ENCODE results near the gene RGS10.
"Not testable (repeated sequence)": the region's sequence is repeated elsewhere in the genome, so short reads cannot be mapped to it uniquely, and the experiment has no call there.

Gene RGS10, protein sequence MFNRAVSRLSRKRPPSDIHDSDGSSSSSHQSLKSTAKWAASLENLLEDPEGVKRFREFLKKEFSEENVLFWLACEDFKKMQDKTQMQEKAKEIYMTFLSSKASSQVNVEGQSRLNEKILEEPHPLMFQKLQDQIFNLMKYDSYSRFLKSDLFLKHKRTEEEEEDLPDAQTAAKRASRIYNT

GRCh38 chr10:119542357-119542987, at the start of gene RGS10:
Gene RGS10 (minus strand): TSS chr10:119542719. CDS start chr10:119542638, 81 bp downstream.
- peak; percentile 60 to 62 for DNase-seq (ENCODE audit: low read depth in 2 of 2)

DNA sequence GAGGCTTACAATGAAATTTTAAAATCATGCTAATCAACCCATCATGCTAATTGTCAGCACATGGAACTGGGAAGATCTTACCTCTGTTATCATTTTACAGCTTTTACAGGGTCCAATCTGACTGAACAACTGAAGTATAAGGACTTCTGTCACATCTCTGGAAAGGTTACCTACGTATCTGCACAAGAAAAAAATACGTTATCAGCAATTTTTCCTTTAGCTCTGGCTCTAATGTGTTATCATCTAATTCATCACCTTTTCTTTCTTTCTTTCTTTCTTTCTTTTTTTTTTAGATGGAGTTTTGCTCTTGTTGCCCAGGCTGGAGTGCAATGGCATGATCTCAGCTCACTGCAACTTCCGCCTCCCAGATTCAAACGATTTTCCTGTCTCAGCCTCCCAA, 45.6 kb upstream of the RGS10 start:
- no peak for DNase-seq (ENCODE audit: low read depth in 2 of 2)

DNA sequence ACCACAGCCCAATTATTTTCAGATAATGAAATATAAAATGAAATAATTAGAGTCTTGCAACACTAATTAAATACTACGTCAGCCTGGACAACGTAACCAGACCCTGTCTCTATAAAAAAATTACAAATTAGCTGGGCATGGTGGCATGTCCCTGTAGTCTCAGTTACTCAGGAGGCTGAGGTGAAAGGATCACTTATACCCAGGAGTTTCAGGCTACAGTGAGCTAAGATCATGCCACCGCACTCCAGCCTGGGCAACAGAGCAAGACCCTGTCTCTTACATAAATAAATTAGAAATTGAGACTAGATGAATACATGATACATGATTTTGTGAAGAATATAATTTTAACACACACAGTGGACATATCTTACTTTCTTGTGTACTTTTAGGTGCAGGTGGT, 35.8 kb upstream of the RGS10 start:
- no peak for DNase-seq (ENCODE audit: low read depth in 2 of 2)

DNA sequence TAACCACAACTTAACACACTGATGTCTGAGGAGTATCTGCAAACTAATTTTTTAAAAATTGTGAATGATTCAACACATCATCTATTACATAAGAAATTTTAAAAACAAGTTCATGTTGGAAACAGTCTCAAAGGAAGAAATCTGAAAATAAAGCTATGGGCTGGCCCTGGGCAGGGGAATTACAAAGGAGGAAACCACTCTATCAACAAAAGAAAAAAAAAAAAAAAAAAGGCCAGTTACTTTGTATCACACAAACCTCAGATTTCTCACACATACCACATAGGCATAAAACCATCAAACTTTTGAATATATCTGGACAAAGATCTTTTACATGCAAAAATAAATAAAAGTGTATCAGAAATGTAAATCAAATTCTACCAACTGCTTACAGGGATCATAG, 33.5 kb upstream of the RGS10 start:
- DNase-seq (ENCODE audit: low read depth in 2 of 2): no peak

GRCh38 chr10:119575506-119575905, 33.0 kb upstream of the RGS10 start:
- DNase-seq (ENCODE audit: low read depth in 2 of 2): no peak

DNA sequence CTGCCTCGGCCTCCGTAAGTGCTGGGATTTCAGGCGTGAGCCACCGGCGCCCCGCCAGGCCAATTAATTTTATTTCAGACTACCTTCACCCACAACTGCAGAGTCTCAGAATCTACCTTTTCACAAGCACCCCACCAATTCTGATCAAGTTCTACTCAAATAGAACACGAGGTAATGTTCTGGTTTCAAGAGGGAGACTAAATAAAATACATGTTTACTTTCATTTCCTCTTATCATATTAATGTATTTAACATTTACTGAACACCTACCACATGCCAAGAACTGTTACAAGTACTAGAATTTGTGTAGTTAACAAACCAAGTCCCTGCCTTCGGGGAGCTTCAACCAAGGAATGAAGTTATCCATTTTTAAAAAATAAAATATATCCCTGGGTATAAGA, 25.5 kb upstream of the RGS10 start:
- no peak for DNase-seq (ENCODE audit: low read depth in 2 of 2)

DNA sequence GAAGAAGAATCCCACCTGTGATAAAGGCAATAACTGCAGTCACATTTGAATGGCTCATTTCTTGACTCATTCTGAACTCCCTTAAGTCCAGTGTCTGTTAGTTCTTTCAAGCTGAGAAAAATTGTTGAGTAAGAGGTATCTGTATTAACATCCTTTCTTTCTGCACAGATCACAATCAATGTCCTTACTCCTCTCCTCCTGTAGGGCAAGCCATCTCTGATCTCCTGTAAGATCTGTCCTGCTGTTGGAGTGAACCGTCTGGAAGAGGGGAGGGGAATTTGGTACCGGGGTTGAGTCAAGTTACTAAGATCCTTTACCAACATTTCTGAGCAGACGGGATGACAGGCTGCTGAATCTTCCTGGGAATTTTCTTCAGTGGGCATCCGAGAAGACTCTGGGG, 19.6 kb upstream of the RGS10 start:
- no peak for DNase-seq (ENCODE audit: low read depth in 2 of 2)

GRCh38 chr10:119559511-119559910, 17.0 kb upstream of the RGS10 start:
- not testable (repeated sequence) for DNase-seq (ENCODE audit: low read depth in 2 of 2)

DNA sequence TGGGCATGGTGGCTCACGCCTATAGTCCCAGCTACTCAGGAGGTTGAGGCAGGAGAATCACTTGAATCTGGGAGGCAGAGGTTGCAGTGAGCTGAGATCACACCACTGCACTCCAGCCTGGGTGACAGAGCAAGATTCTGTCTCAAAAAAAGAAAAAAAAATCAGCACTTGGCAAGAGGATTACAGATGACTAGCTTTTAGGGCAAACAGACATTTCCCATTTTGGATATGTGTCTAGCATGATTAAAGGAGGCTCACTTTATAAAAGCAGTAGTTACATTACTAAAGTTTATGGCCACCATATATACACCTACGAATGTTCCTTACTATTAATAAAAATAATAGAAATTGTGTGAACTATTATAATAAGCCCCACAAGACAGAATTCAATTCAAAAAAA, 13.6 kb upstream of the RGS10 start:
- not testable (repeated sequence) for DNase-seq (ENCODE audit: low read depth in 2 of 2)

GRCh38 chr10:119555178-119555784, 12.8 kb upstream of the RGS10 start:
- DNase-seq (ENCODE audit: low read depth in 2 of 2): no peak

DNA sequence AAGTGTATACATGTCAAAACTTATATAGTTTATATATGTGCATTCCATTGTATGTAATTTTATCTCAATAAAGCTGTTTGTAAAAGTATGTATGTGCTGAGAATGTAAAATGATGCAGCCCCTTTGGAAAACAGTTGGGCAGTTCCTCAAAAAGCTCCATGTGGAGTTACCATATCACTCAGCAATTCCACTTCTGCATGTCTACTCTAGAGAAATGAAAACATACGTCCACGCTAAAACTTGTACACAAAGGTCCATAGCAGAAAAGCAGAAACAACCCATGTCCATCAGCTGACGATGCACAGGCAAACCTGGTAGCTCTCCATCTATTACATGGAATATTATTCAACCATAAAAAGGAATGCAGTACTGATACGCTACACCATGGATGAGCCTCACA, 8.3 kb upstream of the RGS10 start:
- DNase-seq (ENCODE audit: low read depth in 2 of 2): no peak

DNA sequence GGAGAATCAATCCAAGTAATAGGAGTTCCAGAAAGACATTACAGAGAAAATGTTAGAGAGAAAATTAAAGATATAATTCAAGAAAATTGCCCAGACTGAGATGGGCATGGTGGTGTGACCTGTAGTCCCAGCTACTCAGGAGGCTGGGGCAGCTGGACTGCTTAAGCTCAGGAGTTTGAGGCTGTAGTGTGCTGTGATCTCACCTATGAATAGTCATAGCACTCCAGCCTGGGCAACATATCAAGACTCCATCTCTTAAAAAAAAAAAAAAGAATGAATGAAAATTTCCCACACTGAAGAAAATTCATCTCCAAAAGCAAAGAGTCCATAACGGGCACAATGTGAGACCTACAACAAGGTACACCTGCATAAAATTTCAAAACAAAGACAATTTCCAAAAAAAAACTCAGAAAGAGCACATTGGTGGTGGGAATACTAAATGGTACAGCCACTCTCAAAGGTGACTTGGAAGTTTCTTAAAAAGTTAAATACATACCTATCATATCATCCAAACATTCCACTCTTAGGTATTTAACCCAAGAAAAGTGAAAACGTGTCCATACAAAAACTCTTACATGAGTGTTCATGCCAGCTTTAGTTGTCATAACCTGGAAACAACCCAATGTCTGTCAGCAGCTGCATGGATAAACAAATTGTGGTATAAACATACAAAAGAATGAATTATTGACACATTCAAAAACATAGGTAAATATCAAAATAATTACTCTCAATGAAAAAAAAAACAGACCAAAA, 6.9 kb upstream of the RGS10 start:
- no peak for DNase-seq (ENCODE audit: low read depth in 2 of 2)

GRCh38 chr10:119546009-119546408, 3.5 kb upstream of the RGS10 start:
- no peak for DNase-seq (ENCODE audit: low read depth in 2 of 2)

- no peak for DNase-seq (ENCODE audit: low read depth in 2 of 2)
Measured at GRCh38 chr10:119545310-119545709, 2.8 kb upstream of the RGS10 start.

DNA sequence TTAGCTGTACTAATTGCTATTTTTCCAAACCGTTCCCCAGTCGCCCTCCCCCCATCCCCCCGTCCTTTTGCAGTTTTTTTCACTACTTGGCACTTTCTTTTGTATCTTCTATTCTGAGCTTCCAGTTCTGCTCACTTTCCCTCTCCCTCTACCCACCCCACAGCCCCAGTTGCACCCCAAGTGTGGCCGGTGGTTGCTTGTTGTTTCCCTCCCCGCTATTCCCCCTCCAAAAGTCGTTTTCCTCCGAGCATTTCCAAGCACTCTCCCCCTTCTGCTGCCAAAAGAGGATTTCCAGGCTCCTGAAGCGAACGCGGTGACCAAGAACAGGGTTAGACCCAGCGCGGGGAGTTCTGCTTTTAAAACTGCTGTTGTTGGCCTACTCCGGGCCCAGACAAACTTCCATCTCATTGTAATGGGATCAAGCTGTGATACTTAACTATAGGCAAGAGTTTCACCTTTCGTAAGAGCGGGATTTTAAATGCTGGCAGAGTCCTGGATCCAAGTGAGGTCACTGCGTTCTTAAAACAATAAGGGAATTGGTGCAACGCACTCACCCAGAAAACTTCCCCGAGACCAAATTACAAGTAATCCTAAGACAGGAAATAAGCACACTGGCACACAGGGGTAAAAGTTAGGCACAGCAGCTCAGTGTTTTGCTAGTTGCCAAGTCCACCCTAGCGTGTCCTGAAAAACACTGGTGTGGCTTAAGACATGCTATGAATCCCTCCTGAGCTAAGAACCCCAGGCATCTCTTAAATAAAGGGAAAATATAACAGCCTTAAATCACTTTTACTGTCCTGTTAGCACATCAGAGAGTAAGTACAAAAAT, 1.5 kb upstream of the RGS10 start:
- peak in 1 of 2 experiments; percentile 23 for DNase-seq (ENCODE audit: low read depth in 2 of 2)

GRCh38 chr10:119542988-119543813, 682 bp upstream of the RGS10 start:
- peak in 1 of 2 experiments; percentile 16 for DNase-seq (ENCODE audit: low read depth in 2 of 2)

DNA sequence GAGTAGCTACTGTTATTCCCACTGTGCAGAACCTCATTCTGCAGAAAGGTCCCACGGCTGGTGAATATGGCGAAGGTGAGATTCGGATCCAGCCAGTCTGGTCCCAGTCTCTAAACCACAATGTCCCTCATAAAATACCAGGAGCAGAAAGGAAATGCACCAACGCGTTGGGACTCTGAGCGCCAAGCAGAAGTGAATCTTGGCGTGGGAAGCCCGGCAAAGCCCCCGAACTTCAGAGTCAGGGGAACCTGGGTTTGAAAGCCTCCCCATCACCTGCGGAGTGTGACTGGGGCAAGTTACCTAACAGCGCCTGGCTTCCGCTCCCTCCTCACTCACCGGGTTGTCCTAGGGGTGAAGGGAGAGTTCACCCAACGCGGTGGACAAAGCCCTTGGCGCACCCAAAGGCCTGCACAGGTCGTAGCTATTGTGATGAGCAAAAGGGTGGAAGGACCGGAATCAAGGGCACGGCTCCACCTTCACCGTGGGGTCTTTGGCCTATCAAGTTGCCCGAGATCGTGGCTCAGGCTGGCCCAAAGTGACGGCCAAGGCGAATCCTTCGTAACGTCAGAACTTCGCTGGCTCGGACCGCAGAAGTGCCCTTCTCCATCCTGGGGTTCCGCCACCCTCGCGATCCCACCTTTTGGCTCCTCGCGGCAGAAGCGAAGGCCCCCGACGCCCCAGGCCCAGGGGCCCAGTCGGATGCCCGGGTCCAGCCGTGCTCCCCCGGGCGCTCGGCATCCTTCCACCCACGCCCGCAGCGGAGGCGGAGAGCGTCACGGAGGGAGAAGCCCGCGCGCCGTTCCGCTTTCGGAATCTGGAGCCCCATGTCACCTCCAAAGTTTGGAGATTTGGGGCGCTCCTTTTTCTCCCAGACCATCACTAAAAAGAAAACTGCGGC, 811 bp downstream of the RGS10 start:
- no peak for DNase-seq (ENCODE audit: low read depth in 2 of 2)

DNA sequence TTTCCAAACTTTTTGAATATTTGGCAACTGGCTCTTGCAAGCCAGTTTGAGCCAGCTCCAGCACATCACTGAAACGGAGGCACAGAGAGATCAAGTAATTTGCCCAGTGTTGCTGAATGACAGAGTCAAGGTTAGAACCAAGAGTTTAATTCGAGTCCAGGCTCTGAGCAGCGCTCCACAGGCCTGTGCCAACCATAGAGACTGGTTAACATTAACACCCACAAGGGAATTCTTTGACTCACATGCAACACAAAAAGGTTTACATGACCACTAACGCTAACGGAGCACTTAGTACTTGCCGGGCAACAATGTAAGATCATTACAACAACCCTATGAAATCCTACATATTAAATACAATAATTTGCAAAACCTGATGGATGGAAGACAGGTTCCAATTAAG, 1.5 kb downstream of the RGS10 start:
- no peak for DNase-seq (ENCODE audit: low read depth in 2 of 2)

DNA sequence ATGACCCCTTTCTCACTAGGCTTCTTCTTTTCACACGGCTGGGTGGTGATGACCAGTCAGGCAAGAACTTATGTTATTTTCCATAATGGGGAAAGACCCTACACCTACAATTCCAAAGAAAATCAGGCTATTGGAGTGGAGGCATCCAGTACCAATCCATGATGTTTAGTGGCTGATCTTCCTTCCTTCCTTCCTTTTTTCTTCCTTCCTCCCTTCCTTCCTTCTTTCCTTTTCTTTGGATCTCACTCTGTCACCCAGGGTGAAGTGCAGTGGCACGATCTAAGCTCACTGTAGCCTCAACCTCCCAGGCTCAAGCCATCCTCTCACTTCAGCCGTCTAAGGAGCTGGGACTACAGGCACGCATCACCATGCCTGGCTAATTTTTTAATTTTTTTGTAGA, 2.5 kb downstream of the RGS10 start:
- no peak for DNase-seq (ENCODE audit: low read depth in 2 of 2)

DNA sequence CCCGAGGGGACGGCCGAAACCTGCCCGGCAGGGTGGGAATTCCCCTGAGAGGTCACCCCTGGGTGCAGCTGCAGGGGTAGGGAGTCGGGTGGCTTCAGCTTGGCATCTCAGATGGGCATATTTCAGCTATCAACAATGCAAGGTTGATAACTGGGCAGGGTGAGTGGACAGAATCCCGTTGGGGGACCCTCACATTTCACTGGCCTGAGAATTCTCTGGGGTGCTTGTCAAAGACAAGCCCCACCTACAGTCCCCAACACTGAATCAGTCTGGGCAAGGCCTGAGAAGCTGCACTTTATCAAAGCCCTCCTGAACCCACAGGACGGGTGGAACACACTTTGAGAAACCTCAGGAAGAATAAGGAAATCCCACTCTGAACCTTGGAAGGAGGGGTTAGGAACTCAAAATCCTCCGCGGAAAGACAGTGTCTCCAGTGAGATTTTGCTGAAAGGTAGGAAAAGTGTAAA, 3.1 kb downstream of the RGS10 start:
- DNase-seq (ENCODE audit: low read depth in 2 of 2): no peak

All from fibroblast of skin of left quadriceps (primary cell).